Lower lobe of right lung (tissue), 2 donors: ENCODE results near the gene C4BPB. TPM values are rescaled to one million over a fixed set of nuclear protein-coding genes. Genes with fewer than 3 reads are reported as not detected.

Experiments
- ATAC-seq, 2 donors: fragments of 200-7000 bp; cut with Tn5 transposase; one replicate each; pipeline ENCODE4 v1.9.1; 2020 to 2022; ENCODE audit warnings: mild to moderate bottlenecking in 2 of 2, moderate library complexity in 2 of 2
- DNase-seq: peaks from one replicate; pipeline ENCODE4 v3.0.0-alpha.2; 2020
- H3K27ac ChIP-seq: fragments of 200-600 bp; one replicate; pipeline ENCODE4 v1.8.0; 2022
- H3K27me3 ChIP-seq: fragments of 200-600 bp; one replicate; pipeline ENCODE4 v1.8.0; 2022; ENCODE audit warnings: low read depth
- H3K36me3 ChIP-seq: fragments of 200-600 bp; one replicate; pipeline ENCODE4 v1.8.0; 2022; ENCODE audit warnings: mild to moderate bottlenecking
- H3K4me1 ChIP-seq: fragments of 200-600 bp; one replicate; pipeline ENCODE4 v1.8.0; 2022
- H3K4me3 ChIP-seq: fragments of 200-600 bp; one replicate; pipeline ENCODE4 v1.8.0; 2022; ENCODE audit warnings: mild to moderate bottlenecking
- H3K9me3 ChIP-seq: fragments of 200-600 bp; one replicate; pipeline ENCODE4 v1.8.0; 2022
- CTCF ChIP-seq: fragments of 200-600 bp; IDR thresholded peaks from one replicate; pipeline ENCODE4 v1.8.0; 2022; ENCODE audit warnings: antibody characterized with exemption, mild to moderate bottlenecking
- intact Hi-C: fragments of 100-400 bp; cut with DNase I; formaldehyde crosslinking; loops from one replicate; pipeline ENCODE4 v1.11.0; 2022
- total RNA-seq: library from RNA; stranded (reverse); fragmentation: NEBNext Ultra II Directional; extraction: Animal tissue kit (Norgen Biotek cat#: 25700); gene quantifications from one replicate; pipeline ENCODE4 v1.2.1, GENCODE V29; 2021
- donor health status: DM: no; HTN: yes; CAD: no; lungs with severe emphysema.

Gene C4BPB
- total RNA-seq, 1 donor from 2014 or later, result 10.4 TPM

GRCh38 chr1:207081088-207081487 lies 7.6 kb upstream of the C4BPB start:
- H3K4me1 ChIP-seq, result peaks cover 29% of the 10 kb centered on the region
- intact Hi-C loops, result loop anchor here (10.0 kb wide), 1 partner anchor 324 kb away; no protein-coding TSS in a partner anchor
- no peak overlapping the region for H3K27ac ChIP-seq
- TF ChIP-seq CTCF, result no peak
- DNase-seq, result no peak
- no peaks in the 10 kb centered on the region for H3K9me3 ChIP-seq
- no peak for ATAC-seq
- no peak overlapping the region for H3K4me3 ChIP-seq
- no peaks in the 10 kb centered on the region for H3K27me3 ChIP-seq
- peaks cover 15% of the 10 kb centered on the region for H3K36me3 ChIP-seq

- no peak overlapping the region for H3K4me3 ChIP-seq
- intact Hi-C loops, result loop anchor here (10.0 kb wide), 1 partner anchor 323 kb away; no protein-coding TSS in a partner anchor
- H3K9me3 ChIP-seq, result no peaks in the 10 kb centered on the region
- H3K4me1 ChIP-seq, result peaks cover 29% of the 10 kb centered on the region
- ATAC-seq, result no peak
- no peak for TF ChIP-seq CTCF
- peaks cover 10% of the 10 kb centered on the region for H3K36me3 ChIP-seq
- no peaks in the 10 kb centered on the region for H3K27me3 ChIP-seq
- no peak for DNase-seq
- no peak overlapping the region for H3K27ac ChIP-seq
These were observed 6.9 kb upstream of the C4BPB start for GRCh38 chr1:207081806-207082205.

- ATAC-seq (no peak), DNase-seq (no peak)
- H3K36me3 ChIP-seq, result peaks cover 6% of the 10 kb centered on the region
- H3K4me1 ChIP-seq, result peaks cover 31% of the 10 kb centered on the region
- H3K9me3 ChIP-seq, result no peaks in the 10 kb centered on the region
- H3K27me3 ChIP-seq, result no peaks in the 10 kb centered on the region
- no peak overlapping the region for H3K4me3 ChIP-seq
- TF ChIP-seq CTCF, result no peak
- no peak overlapping the region for H3K27ac ChIP-seq
- intact Hi-C loops, result loop anchor here (10.0 kb wide), 1 partner anchor 321 kb away; no protein-coding TSS in a partner anchor
These were observed 4.4 kb upstream of the C4BPB start for GRCh38 chr1:207084232-207084631.

- Histone ChIP-seq H3K36me3 (peaks cover under 1% of the 10 kb centered on the region), H3K9me3 (no peaks in the 10 kb centered on the region), H3K27me3 (no peaks in the 10 kb centered on the region), H3K4me1 (peaks cover 32% of the 10 kb centered on the region), H3K27ac (peak overlapping the region; percentile 34), H3K4me3 (no peak overlapping the region)
- ATAC-seq (peak; percentile 83 to 87), DNase-seq (no peak)
- peak; percentile 64 for TF ChIP-seq CTCF
- intact Hi-C loops, result loop anchor here (10.0 kb wide), 1 partner anchor 320 kb away; no protein-coding TSS in a partner anchor
These were observed 3.9 kb upstream of the C4BPB start for GRCh38 chr1:207084701-207085180.

- Histone ChIP-seq H3K9me3 (no peaks in the 10 kb centered on the region), H3K27me3 (no peaks in the 10 kb centered on the region), H3K27ac (no peak overlapping the region), H3K4me1 (peaks cover 32% of the 10 kb centered on the region), H3K4me3 (no peak overlapping the region), H3K36me3 (no peaks in the 10 kb centered on the region)
- TF ChIP-seq CTCF, result no peak
- ATAC-seq, result no peak
- DNase-seq, result no peak
- intact Hi-C loops, result loop anchor here (10.0 kb wide), 1 partner anchor 319 kb away; no protein-coding TSS in a partner anchor
These were observed 2.8 kb upstream of the C4BPB start for GRCh38 chr1:207085887-207086286.
